HEK293T (cell line): ENCODE data around the gene SYCE3.

Source experiments
- ARNT ChIP-seq: fragments of 450-650 bp; IDR thresholded peaks from 2 replicates; pipeline ENCODE4 v1.6.1; 2017; ENCODE audit warnings: mild to moderate bottlenecking
- ELF4 ChIP-seq: fragments of 450-650 bp; IDR thresholded peaks from 2 replicates; pipeline ENCODE4 v1.6.1; 2017; ENCODE audit warnings: antibody characterized with exemption
- FOXA1 ChIP-seq: fragments of 450-650 bp; IDR thresholded peaks from 2 replicates; pipeline ENCODE4 v1.6.1; 2016; ENCODE audit warnings: mild to moderate bottlenecking
- FOXM1 ChIP-seq: fragments of 450-650 bp; IDR thresholded peaks from 2 replicates; pipeline ENCODE4 v1.6.1; 2017; ENCODE audit warnings: mild to moderate bottlenecking, borderline replicate concordance

DNA sequence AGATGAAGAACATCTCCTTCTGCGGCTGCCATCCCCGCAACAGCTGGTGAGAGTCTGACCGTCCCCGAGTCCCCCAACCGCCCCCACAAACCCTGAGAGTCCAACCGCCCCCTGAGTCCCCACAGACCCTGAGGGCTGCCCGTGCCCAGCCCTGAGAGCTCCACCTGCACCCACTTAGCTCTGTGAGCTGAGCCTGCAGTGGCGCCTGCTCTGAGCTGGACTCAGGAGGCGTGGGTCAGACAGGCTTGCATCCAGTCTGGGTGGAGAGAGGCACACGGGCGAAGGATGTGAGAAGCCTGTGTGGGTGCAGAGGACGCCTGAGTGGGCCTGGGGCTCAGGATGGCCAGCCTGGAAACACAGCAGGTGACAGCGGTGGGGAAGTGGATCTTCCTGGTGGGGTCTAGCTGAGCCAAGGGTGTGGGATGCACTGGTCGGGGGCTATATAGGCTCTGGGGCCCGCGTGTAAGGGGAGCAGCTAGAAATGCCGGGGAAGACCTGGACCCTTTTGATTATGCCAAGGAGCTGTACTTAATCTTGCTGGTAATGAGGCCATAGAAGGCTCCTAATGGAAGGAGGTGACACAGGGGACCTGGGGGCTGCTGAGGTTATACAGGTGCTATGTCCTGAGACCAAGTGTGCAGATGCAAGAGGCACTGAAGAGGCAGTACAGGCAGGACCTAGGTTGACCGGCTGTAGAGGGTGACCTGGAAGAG lies 44.4 kb upstream of the SYCE3 start:
- TF ChIP-seq FOXM1 (no peak), FOXA1 (no peak), ELF4 (no peak), ARNT (no peak)
